ENCODE measurements around the gene KLHL9.

Gene KLHL9

DNA sequence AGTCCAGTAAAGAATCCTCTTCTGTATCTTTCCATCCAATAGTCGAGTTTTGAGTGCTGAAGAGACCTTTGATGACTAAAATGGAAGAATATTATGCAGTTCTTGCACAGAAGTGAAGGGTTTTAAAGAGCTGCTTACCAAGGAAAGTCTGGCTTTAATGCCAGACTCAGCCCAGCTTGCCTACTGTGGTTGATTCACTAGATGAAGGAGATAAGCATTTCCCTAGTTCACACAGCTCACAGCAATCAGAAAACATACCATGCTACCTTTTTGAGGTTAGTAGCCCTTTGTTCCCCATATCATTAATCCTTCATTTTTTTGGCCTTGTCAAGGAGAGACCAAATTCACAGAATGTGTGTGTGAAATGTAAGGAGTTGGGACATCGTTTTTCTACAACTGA lies 45.4 kb downstream of the KLHL9 start:
- TF ChIP-seq ZNF8 (CRISPR knock-in tag; IDR thresholded peaks at IDR 0.05), result no peak
- TF ChIP-seq, protein P1, sequence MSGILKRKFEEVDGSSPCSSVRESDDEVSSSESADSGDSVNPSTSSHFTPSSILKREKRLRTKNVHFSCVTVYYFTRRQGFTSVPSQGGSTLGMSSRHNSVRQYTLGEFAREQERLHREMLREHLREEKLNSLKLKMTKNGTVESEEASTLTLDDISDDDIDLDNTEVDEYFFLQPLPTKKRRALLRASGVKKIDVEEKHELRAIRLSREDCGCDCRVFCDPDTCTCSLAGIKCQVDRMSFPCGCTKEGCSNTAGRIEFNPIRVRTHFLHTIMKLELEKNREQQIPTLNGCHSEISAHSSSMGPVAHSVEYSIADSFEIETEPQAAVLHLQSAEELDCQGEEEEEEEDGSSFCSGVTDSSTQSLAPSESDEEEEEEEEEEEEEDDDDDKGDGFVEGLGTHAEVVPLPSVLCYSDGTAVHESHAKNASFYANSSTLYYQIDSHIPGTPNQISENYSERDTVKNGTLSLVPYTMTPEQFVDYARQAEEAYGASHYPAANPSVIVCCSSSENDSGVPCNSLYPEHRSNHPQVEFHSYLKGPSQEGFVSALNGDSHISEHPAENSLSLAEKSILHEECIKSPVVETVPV (CRISPR knock-in tag; IDR thresholded peaks at IDR 0.05), result no peak
- TF ChIP-seq ZNF70 (CRISPR knock-in tag; IDR thresholded peaks at IDR 0.05), result no peak
- TF ChIP-seq CREB5 (CRISPR knock-in tag; IDR thresholded peaks at IDR 0.05; ENCODE audit: low read depth), result no peak
- TF ChIP-seq ZFP30 (CRISPR knock-in tag; IDR thresholded peaks at IDR 0.05), result no peak
- no peak for TF ChIP-seq TCF4 (CRISPR knock-in tag; IDR thresholded peaks at IDR 0.05; ENCODE audit: borderline replicate concordance)
- ATAC-seq, result no peak

DNA sequence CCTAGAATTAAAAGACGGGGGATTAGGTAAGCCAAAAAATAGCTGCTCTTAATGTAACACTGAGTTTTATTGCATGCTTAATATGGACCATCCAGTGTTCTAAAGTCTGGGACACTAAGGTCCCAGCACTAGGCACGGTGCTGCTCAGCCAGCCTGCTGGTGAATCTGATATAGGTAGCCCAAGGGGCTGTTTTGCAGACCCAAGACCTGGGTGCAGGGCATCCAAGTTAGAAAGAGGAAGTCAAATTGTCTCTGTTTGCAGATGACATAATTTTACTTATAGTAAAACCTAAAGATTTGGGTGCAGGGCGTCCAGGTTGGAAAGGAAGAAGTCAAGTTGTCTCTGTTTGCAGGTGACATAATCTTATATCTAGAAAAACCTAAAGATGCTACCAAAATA lies 47.9 kb downstream of the KLHL9 start:
- no peak for ATAC-seq
- no peak for TF ChIP-seq BACH2 (CRISPR knock-in tag; IDR thresholded peaks at IDR 0.05; ENCODE audit: borderline replicate concordance)
- no peak for TF ChIP-seq ESRRG (CRISPR knock-in tag; IDR thresholded peaks at IDR 0.05)
- TF ChIP-seq, protein P1 (CRISPR knock-in tag; IDR thresholded peaks at IDR 0.05), result no peak

GRCh38 chr9:21286659-21287058 lies 48.5 kb downstream of the KLHL9 start:
- TF ChIP-seq ZC3H10 (CRISPR knock-in tag; IDR thresholded peaks at IDR 0.05) (no peak), TCF4 (CRISPR knock-in tag; IDR thresholded peaks at IDR 0.05; ENCODE audit: borderline replicate concordance) (no peak), GLIS3 (CRISPR knock-in tag; IDR thresholded peaks at IDR 0.05) (no peak), OSR1 (CRISPR knock-in tag; IDR thresholded peaks at IDR 0.05) (no peak)
- ATAC-seq, result no peak

- no peak for ATAC-seq
- TF ChIP-seq, protein P2, sequence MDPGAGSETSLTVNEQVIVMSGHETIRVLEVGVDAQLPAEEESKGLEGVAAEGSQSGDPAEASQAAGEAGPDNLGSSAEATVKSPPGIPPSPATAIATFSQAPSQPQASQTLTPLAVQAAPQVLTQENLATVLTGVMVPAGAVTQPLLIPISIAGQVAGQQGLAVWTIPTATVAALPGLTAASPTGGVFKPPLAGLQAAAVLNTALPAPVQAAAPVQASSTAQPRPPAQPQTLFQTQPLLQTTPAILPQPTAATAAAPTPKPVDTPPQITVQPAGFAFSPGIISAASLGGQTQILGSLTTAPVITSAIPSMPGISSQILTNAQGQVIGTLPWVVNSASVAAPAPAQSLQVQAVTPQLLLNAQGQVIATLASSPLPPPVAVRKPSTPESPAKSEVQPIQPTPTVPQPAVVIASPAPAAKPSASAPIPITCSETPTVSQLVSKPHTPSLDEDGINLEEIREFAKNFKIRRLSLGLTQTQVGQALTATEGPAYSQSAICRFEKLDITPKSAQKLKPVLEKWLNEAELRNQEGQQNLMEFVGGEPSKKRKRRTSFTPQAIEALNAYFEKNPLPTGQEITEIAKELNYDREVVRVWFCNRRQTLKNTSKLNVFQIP (CRISPR knock-in tag; IDR thresholded peaks at IDR 0.05; ENCODE audit: borderline replicate concordance, low read depth), result no peak
- no peak for TF ChIP-seq ZNF565 (CRISPR knock-in tag; conservative IDR thresholded peaks at IDR 0.05; ENCODE audit: low read depth)
- no peak for TF ChIP-seq ISL1 (CRISPR knock-in tag; IDR thresholded peaks at IDR 0.05)
- no peak for TF ChIP-seq CREB5 (CRISPR knock-in tag; IDR thresholded peaks at IDR 0.05; ENCODE audit: low read depth)
Measured at GRCh38 chr9:21286099-21286498, 49.1 kb downstream of the KLHL9 start.

- TF ChIP-seq BACH2 (CRISPR knock-in tag; IDR thresholded peaks at IDR 0.05; ENCODE audit: borderline replicate concordance) (no peak), OSR1 (CRISPR knock-in tag; IDR thresholded peaks at IDR 0.05) (no peak), PPARA (CRISPR knock-in tag; IDR thresholded peaks at IDR 0.05; ENCODE audit: borderline replicate concordance) (no peak)
- ATAC-seq, result no peak
Measured at GRCh38 chr9:21281275-21281674, 53.9 kb downstream of the KLHL9 start.
